Camera-type eye (tissue), 1 donor: ENCODE measurements around the gene SHISA4. TPM values are rescaled to one million over a fixed set of nuclear protein-coding genes. Genes with fewer than 3 reads are reported as not detected.

Experiments
- total RNA-seq: library from RNA; depleted of rRNA; stranded (reverse); fragments of >200 nt; gene quantifications from one replicate; pipeline ENCODE4 v1.2.3, GENCODE V29; 2014

The SHISA4 gene
- 26.5 TPM for total RNA-seq

GRCh38 chr1:201888282-201889089 lies at the start of gene SHISA4:
TSS of gene SHISA4 (plus strand) at chr1:201888898. CDS start at chr1:201888995, 97 bp downstream.

Other genes starting within 250 kb of the SHISA4 start
- 59.3 TPM for gene IPO9, start 59.7 kb upstream of the SHISA4 start, total RNA-seq
- 23.3 TPM for gene LMOD1, start 57.6 kb downstream of the SHISA4 start, total RNA-seq
- 35.5 TPM for gene TIMM17A, start 66.6 kb downstream of the SHISA4 start, total RNA-seq
- 39.5 TPM for gene RNPEP, start 93.8 kb downstream of the SHISA4 start, total RNA-seq
- 59.8 TPM for gene ELF3, start 121.7 kb downstream of the SHISA4 start, total RNA-seq
- gene GPR37L1, start 234.0 kb downstream of the SHISA4 start, total RNA-seq: 0.88 TPM